ENCODE measurements around the gene SPOUT1.
"Not testable (repeated sequence)": the region's sequence is repeated elsewhere in the genome, so short reads cannot be mapped to it uniquely, and the experiment has no call there.

Gene SPOUT1

GRCh38 chr9:128781187-128782070 lies 48.2 kb downstream of the SPOUT1 start:
- H3K4me3 ChIP-seq (ENCODE audit: low read length), result no peak overlapping the region
- TF ChIP-seq ZNF274 (IDR thresholded peaks at IDR 0.05; ENCODE audit: low read depth, low read length), result no peak

- not testable (repeated sequence) for H3K4me3 ChIP-seq (ENCODE audit: low read length)
These were observed 49.5 kb downstream of the SPOUT1 start for GRCh38 chr9:128780093-128780492.

DNA sequence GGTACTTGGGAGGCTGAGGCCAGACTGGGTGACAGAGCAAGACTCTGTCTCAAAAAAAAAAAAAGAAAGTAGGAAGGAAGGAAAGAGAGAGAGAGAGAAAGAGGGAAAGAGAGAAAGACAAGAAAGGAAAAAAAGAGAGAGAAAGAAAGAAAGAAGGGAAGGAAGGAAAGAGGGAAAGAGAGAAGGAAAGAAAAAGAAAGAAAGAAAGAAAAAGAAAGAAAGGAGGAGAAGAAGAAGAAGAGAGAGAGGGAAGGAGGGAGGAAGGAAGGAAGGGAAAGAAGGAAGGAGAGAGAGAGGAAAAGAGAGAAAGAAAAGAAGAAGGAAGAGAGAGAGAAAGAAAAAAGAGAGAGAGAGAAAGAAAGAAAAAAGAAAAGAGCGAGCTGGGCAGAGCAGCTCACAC lies 54.8 kb downstream of the SPOUT1 start:
- H3K4me3 ChIP-seq (ENCODE audit: low read length), result no peak overlapping the region
- no peak for TF ChIP-seq ZNF274 (IDR thresholded peaks at IDR 0.05; ENCODE audit: low read depth, low read length)

DNA sequence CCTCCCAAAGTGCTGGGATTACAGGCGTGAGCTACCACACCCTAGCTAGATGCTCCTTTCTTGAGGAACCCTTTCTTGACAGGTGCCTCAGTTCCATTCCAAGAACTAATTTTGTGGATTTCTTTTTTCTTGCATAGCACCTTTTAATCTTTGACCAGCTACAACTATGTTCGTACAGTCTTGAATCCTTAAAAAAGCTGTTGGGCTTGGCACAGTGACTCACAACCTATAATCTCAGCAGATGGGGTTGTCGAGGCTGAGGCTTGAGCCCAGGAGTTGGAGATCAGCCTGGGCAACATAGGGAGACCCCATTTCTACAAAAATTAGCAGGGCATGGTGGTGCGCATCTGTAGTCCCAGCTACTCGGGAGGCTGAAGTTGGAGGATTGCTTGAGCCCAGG lies 56.5 kb downstream of the SPOUT1 start:
- TF ChIP-seq ZNF274 (IDR thresholded peaks at IDR 0.05; ENCODE audit: low read depth, low read length), result no peak
- H3K4me3 ChIP-seq (ENCODE audit: low read length), result no peak overlapping the region

GRCh38 chr9:128771745-128772519 lies 57.7 kb downstream of the SPOUT1 start, which contains the start of gene ZER1:
Gene ZER1 (minus strand): TSS chr9:128771927. CDS start chr9:128755565, 16,362 bp downstream.
- no peak for TF ChIP-seq ZNF274 (IDR thresholded peaks at IDR 0.05; ENCODE audit: low read depth, low read length)
- peak within 1 kb of the TSS; percentile 90 for H3K4me3 ChIP-seq (ENCODE audit: low read length)

DNA sequence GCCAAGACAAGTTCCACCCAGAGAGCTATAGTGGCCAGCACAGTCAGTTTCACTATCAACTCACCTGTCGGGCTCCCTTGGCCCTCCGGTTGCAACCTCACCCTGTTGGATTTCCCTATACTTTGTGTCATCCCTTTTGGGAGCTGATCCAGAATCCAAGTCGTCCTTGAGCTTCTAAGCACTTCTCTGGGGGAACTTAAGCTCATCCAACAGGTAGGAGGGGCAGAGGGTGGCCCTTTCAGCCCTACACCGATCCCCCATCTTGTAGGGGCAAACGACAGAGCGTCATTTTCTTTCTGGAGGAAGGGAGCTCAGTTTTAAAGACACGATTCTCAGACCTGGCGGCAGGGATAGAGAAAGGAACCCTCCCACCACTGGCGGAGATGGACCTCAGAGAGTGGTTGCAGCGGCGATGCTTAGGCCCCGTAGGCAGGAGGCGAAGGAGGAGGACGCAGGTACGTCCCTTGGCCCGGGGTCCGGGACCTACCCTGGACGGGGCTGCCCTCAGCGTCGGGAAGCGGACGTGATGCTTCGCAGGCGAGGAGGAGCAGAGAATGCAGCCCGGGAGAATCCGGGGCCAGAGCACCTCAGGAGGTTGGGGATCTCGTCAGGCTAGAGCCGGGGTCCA lies 58.4 kb downstream of the SPOUT1 start:
- H3K4me3 ChIP-seq (ENCODE audit: low read length), result peak overlapping the region; percentile 90
- no peak for TF ChIP-seq ZNF274 (IDR thresholded peaks at IDR 0.05; ENCODE audit: low read depth, low read length)

DNA sequence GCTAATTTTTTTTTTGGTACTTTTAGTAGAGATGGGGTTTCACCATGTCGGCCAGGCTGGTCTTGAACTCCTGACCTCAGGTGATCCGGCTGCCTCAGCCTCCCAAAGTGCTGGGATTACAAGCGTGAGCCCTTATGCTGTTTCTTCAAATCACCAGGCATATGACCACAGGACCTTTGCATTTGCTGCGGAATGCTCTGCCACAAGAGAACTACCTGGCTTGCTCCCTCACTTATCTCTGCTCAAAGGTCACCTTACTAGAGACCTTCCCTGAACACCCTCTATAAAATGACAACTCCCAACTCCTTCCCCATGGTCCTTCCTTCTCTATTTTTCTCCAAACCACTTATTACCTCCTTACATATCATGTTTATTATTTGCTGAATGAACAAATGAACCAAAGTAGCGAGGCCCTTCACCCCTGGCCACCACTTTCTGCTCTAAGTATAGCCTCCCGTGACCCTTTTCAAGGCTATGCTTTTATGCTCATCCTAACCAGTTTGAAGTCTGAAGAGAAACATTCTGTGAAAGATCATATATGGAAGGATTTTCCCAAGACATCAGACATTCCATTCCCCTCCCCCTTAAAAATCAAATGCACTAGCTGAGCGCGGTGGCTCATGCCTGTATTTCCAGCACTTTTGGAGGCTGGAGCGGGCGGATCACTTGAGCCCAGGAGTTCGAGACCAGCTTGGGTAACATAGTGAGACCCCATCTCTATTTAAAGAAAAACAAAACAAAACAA lies 59.1 kb downstream of the SPOUT1 start:
- TF ChIP-seq ZNF274 (IDR thresholded peaks at IDR 0.05; ENCODE audit: low read depth, low read length), result no peak
- peak overlapping the region; percentile 90 for H3K4me3 ChIP-seq (ENCODE audit: low read length)

All from GM08714 (cell line).